A549 treated with dexamethasone at 1 μM for 4 hours (cell line): ENCODE data around the gene BATF3. TPM values are rescaled to one million over a fixed set of nuclear protein-coding genes. Genes with fewer than 3 reads are reported as not detected.

Experiments used
- total RNA-seq: library from RNA; stranded (reverse); fragments of 200-300 nt; extraction: Qiagen RNA extraction; gene quantifications from 5 replicates; pipeline ENCODE4 v1.2.3, GENCODE V29; 2022

BATF3 gene, protein sequence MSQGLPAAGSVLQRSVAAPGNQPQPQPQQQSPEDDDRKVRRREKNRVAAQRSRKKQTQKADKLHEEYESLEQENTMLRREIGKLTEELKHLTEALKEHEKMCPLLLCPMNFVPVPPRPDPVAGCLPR
- total RNA-seq: 24.8 to 34.8 TPM (median 31.6 TPM) in 5 replicates

GRCh38 chr1:212699625-212700222, at the start of gene BATF3:
BATF3 (minus strand) TSS chr1:212699840; CDS start chr1:212699762, 78 bp downstream.

Other genes with a start within 250 kb of the BATF3 start
- 20.8 to 37.6 TPM (median 26.9 TPM) in 5 replicates for gene ATF3, start 91.1 kb downstream of the BATF3 start, total RNA-seq
- 28.1 to 37.5 TPM (median 28.5 TPM) in 5 replicates for gene NSL1, start 91.9 kb upstream of the BATF3 start, total RNA-seq
- gene TATDN3, start 92.1 kb upstream of the BATF3 start, total RNA-seq: 11.4 to 15.2 TPM (median 12.4 TPM) in 5 replicates
- 0.20 to 0.46 TPM (median 0.42 TPM) in 3 of 5 replicates, not detected in the others for gene SPATA45, start 147.8 kb upstream of the BATF3 start, total RNA-seq
- 10.4 to 20.9 TPM (median 17.8 TPM) in 5 replicates for gene FLVCR1, start 158.4 kb upstream of the BATF3 start, total RNA-seq